ENCODE measurements around the gene CUL9. TPM values are rescaled to one million over a fixed set of nuclear protein-coding genes. Genes with fewer than 3 reads are reported as not detected.

Gene CUL9
- total RNA-seq, 1 donor from 2014 or later = 14.1 TPM

GRCh38 chr6:43261198-43261597 lies 79.2 kb downstream of the CUL9 start:
- Histone ChIP-seq H3K4me3 (no peak overlapping the region), H3K79me2 (ENCODE audit: low read depth) (no peaks in the 10 kb centered on the region), H3K36me3 (no peaks in the 10 kb centered on the region), H3K4me1 (no peaks in the 10 kb centered on the region), H3K27ac (no peak overlapping the region), H3K4me2 (no peak overlapping the region), H3K27me3 (no peaks in the 10 kb centered on the region), H3F3A (ENCODE audit: low read depth) (peaks cover 5% of the 10 kb centered on the region), H3K9me3 (ENCODE audit: low read depth) (no peaks in the 10 kb centered on the region), H3K9ac (no peak overlapping the region), H4K20me1 (ENCODE audit: low read depth) (no peaks in the 10 kb centered on the region), H2AFZ (replicated peaks) (no peak overlapping the region)
- no peak overlapping the region for H3K27ac Mint-ChIP-seq
- TF ChIP-seq EZH2phosphoT487 (IDR thresholded peaks at IDR 0.05) (no peak), EZH2 (IDR thresholded peaks at IDR 0.05) (no peak), CTCF (IDR thresholded peaks at IDR 0.05) (no peak)
- no peak for DNase-seq (ENCODE audit: low spot score)
- peaks cover 5% of the 10 kb centered on the region for H3K27me3 Mint-ChIP-seq (ENCODE audit: insufficient read depth, low read depth)
- H3K4me3 Mint-ChIP-seq = no peak overlapping the region
- H3K36me3 Mint-ChIP-seq = no peaks in the 10 kb centered on the region
- no peaks in the 10 kb centered on the region for H3K9me3 Mint-ChIP-seq
- peaks cover 4% of the 10 kb centered on the region for H3K4me1 Mint-ChIP-seq

GRCh38 chr6:43262000-43262779 lies 80.2 kb downstream of the CUL9 start:
- Histone ChIP-seq H3K27ac (no peak overlapping the region), H3K79me2 (ENCODE audit: low read depth) (no peaks in the 10 kb centered on the region), H4K20me1 (ENCODE audit: low read depth) (no peaks in the 10 kb centered on the region), H3K4me2 (no peak overlapping the region), H3K4me1 (no peaks in the 10 kb centered on the region), H2AFZ (replicated peaks) (no peak overlapping the region), H3F3A (ENCODE audit: low read depth) (peaks cover 5% of the 10 kb centered on the region), H3K4me3 (no peak overlapping the region), H3K36me3 (no peaks in the 10 kb centered on the region), H3K9ac (no peak overlapping the region), H3K27me3 (no peaks in the 10 kb centered on the region), H3K9me3 (ENCODE audit: low read depth) (no peaks in the 10 kb centered on the region)
- no peak for TF ChIP-seq EZH2phosphoT487 (IDR thresholded peaks at IDR 0.05)
- no peak for TF ChIP-seq CTCF (IDR thresholded peaks at IDR 0.05)
- no peak for TF ChIP-seq EZH2 (IDR thresholded peaks at IDR 0.05)
- Mint-ChIP-seq H3K36me3 (no peaks in the 10 kb centered on the region), H3K27me3 (ENCODE audit: insufficient read depth, low read depth) (peaks cover 9% of the 10 kb centered on the region), H3K9me3 (no peaks in the 10 kb centered on the region), H3K27ac (peak overlapping the region; percentile 57), H3K4me1 (peaks cover 10% of the 10 kb centered on the region), H3K4me3 (no peak overlapping the region)
- DNase-seq (ENCODE audit: low spot score) = no peak

GRCh38 chr6:43262780-43263313 lies 80.9 kb downstream of the CUL9 start:
- Histone ChIP-seq H3K9me3 (ENCODE audit: low read depth) (no peaks in the 10 kb centered on the region), H3K4me1 (peaks cover 6% of the 10 kb centered on the region), H3K36me3 (no peaks in the 10 kb centered on the region), H4K20me1 (ENCODE audit: low read depth) (no peaks in the 10 kb centered on the region), H3K79me2 (ENCODE audit: low read depth) (no peaks in the 10 kb centered on the region), H3K27ac (no peak overlapping the region), H3F3A (ENCODE audit: low read depth) (peaks cover 6% of the 10 kb centered on the region), H3K9ac (no peak overlapping the region), H3K4me2 (no peak overlapping the region), H2AFZ (replicated peaks) (no peak overlapping the region), H3K27me3 (peaks cover 2% of the 10 kb centered on the region), H3K4me3 (no peak overlapping the region)
- Mint-ChIP-seq H3K36me3 (no peaks in the 10 kb centered on the region), H3K4me1 (peaks cover 16% of the 10 kb centered on the region), H3K9me3 (no peaks in the 10 kb centered on the region), H3K27ac (no peak overlapping the region), H3K4me3 (no peak overlapping the region), H3K27me3 (ENCODE audit: insufficient read depth, low read depth) (peaks cover 14% of the 10 kb centered on the region)
- TF ChIP-seq CTCF (IDR thresholded peaks at IDR 0.05) (no peak), EZH2phosphoT487 (IDR thresholded peaks at IDR 0.05) (no peak), EZH2 (IDR thresholded peaks at IDR 0.05) (no peak)
- no peak for DNase-seq (ENCODE audit: low spot score)

Measured in neural progenitor cell (in vitro differentiated cells).